Neuronal stem cell (in vitro differentiated cells): Measurements from ENCODE around the gene CC2D1A.

Experiments used
- DNase-seq: peaks from one replicate; pipeline ENCODE4 v3.0.0-alpha.2; 2013; ENCODE audit warnings: low spot score
- H2AFZ ChIP-seq: one replicate; pipeline ENCODE4 v1.6.1; 2013; ENCODE audit warnings: mild to moderate bottlenecking, low read length, inconsistent platforms
- H2AK5ac ChIP-seq: 2 replicates; pipeline ENCODE4 v1.6.1; 2013; ENCODE audit warnings: low read depth, mild to moderate bottlenecking, inconsistent platforms, low read length, moderate library complexity, mixed read lengths
- H2BK120ac ChIP-seq: 2 replicates; pipeline ENCODE4 v1.6.1; 2013; ENCODE audit warnings: low read depth, mild to moderate bottlenecking, inconsistent platforms, low read length, moderate library complexity, mixed read lengths
- H2BK12ac ChIP-seq: one replicate; pipeline ENCODE4 v1.6.1; 2013; ENCODE audit warnings: low read length, inconsistent platforms
- H2BK15ac ChIP-seq: 2 replicates; pipeline ENCODE4 v1.6.1; 2013; ENCODE audit warnings: mild to moderate bottlenecking, low read length, inconsistent platforms, mixed read lengths
- H2BK5ac ChIP-seq: one replicate; pipeline ENCODE4 v1.6.1; 2013; ENCODE audit warnings: inconsistent platforms, mild to moderate bottlenecking, low read length, moderate library complexity
- H3K14ac ChIP-seq: one replicate; pipeline ENCODE4 v1.6.1; 2013; ENCODE audit warnings: low read length, inconsistent platforms
- H3K18ac ChIP-seq: 2 replicates; pipeline ENCODE4 v1.6.1; 2013; ENCODE audit warnings: low read length, inconsistent platforms
- H3K23ac ChIP-seq: 2 replicates; pipeline ENCODE4 v1.6.1; 2013; ENCODE audit warnings: low read depth, mild to moderate bottlenecking, mixed read lengths, low read length, inconsistent platforms; ENCODE audit not compliant: poor library complexity
- H3K27ac ChIP-seq: replicated peaks from 3 replicates; pipeline ENCODE4 v1.5.1; 2013; ENCODE audit warnings: low read length, inconsistent platforms
- H3K27me3 ChIP-seq, 3 experiments: 2 replicates each; pipeline ENCODE4 v1.6.1; 2013; ENCODE audit warnings: low read length in 3 of 3, mild to moderate bottlenecking in 2 of 3, inconsistent platforms in 1 of 3, low read depth in 1 of 3, mixed read lengths in 1 of 3, moderate library complexity in 1 of 3; ENCODE audit not compliant: control insufficient read depth in 3 of 3, insufficient read depth in 3 of 3
- H3K36me3 ChIP-seq, 2 donors: replicated peaks in 1 of 2; 2 replicates each; pipeline ENCODE4 v1.6.1; 2013; ENCODE audit warnings: low read length in 2 of 2; ENCODE audit not compliant: control insufficient read depth in 2 of 2, insufficient read depth in 2 of 2
- H3K4ac ChIP-seq: 2 replicates; pipeline ENCODE4 v1.6.1; 2013; ENCODE audit warnings: inconsistent platforms, mild to moderate bottlenecking, low read length, moderate library complexity
- H3K4me1 ChIP-seq, 2 donors: 1 replicate in 1 of 2; 2 replicates in 1 of 2; pipeline ENCODE4 v1.6.1; 2013; ENCODE audit warnings: low read length in 2 of 2, low read depth in 1 of 2; ENCODE audit not compliant: control insufficient read depth in 2 of 2, insufficient read depth in 1 of 2
- H3K4me2 ChIP-seq: one replicate; pipeline ENCODE4 v1.6.1; 2013; ENCODE audit warnings: mild to moderate bottlenecking, low read length, inconsistent platforms; ENCODE audit not compliant: insufficient read depth, poor library complexity, severe bottlenecking
- H3K4me3 ChIP-seq, 2 donors: 2 replicates each; pipeline ENCODE4 v1.5.1; 2013; ENCODE audit warnings: low read length in 2 of 2, mild to moderate bottlenecking in 2 of 2, inconsistent platforms in 1 of 2, moderate library complexity in 1 of 2
- H3K79me1 ChIP-seq: one replicate; pipeline ENCODE4 v1.6.1; 2013; ENCODE audit warnings: low read depth, mild to moderate bottlenecking, inconsistent platforms, low read length, moderate library complexity
- H3K9ac ChIP-seq: one replicate; pipeline ENCODE4 v1.6.1; 2013; ENCODE audit warnings: mild to moderate bottlenecking, low read depth, low read length, inconsistent platforms; ENCODE audit not compliant: poor library complexity
- H3K9me3 ChIP-seq, 2 donors: replicated peaks in 1 of 2; 2 replicates each; pipeline versions ENCODE3 to v1.6.1; 2013; ENCODE audit warnings: low read length in 2 of 2, mild to moderate bottlenecking in 2 of 2, inconsistent platforms in 1 of 2, low read depth in 1 of 2, mixed read lengths in 1 of 2, moderate library complexity in 1 of 2; ENCODE audit not compliant: control insufficient read depth in 2 of 2, insufficient read depth in 1 of 2
- H4K8ac ChIP-seq: one replicate; pipeline ENCODE4 v1.6.1; 2013; ENCODE audit warnings: low read depth, mild to moderate bottlenecking, inconsistent platforms, low read length, moderate library complexity
- H4K91ac ChIP-seq: one replicate; pipeline ENCODE4 v1.6.1; 2013; ENCODE audit warnings: low read length, low read depth, mild to moderate bottlenecking, inconsistent platforms; ENCODE audit not compliant: poor library complexity
- WGBS, 2 donors: extraction: QIAGEN DNeasy Blood & Tissue Kit; methylation state at CpG; one replicate each; pipeline ENCODE4 v1.1.7; 2013; ENCODE audit warnings: missing lambda C conversion rate in 2 of 2, mixed read lengths in 1 of 2; ENCODE audit not compliant: insufficient read length in 2 of 2, insufficient replicate concordance in 1 of 2; ENCODE audit errors: extremely low coverage in 2 of 2; 5-methylcytosine and 5-hydroxymethylcytosine counted together

The CC2D1A gene

DNA sequence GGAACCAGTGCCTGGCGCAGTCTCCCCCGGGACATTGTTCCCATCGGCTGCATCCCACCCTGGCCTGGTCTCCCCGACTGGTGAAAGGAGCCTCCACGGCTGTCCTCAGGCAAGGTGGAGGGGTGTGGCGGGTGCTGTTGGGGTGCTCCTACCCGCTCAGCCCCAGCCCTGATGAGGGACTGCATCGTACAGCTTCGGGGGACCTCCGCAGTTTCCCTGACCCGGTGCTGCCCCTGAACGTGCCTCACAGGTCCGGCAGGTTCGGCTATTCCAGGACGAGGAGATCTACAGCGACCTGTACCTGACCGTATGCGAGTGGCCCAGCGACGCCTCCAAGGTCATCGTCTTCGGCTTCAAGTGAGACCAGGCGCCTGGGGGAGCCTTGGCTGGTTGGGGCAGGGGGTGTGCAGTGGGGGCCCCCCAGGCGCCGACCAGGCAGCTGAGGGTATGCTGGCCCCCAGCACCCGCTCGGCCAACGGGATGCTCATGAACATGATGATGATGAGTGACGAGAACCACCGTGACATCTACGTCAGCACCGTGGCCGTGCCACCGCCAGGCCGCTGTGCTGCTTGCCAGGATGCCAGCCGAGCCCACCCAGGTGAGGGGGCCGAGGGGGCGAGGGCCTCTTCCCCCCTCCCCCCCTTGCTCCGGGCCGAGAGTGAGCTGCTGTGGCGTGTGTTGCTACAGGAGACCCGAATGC is 49.8 kb downstream of the CC2D1A start:
- peak overlapping the region; percentile 5 for H2BK5ac ChIP-seq
- no peak overlapping the region for H3K4ac ChIP-seq
- no peak overlapping the region for H4K8ac ChIP-seq
- H3K4me3 ChIP-seq = no peak overlapping the region
- H3K18ac ChIP-seq = no peak overlapping the region
- no peak overlapping the region for H3K14ac ChIP-seq
- no peak overlapping the region for H3K27ac ChIP-seq
- peak overlapping the region; percentile 73 for H3K23ac ChIP-seq
- H3K9ac ChIP-seq = no peak overlapping the region
- no peak overlapping the region for H2AFZ ChIP-seq
- no peak overlapping the region for H2BK12ac ChIP-seq
- H2BK15ac ChIP-seq = no peak overlapping the region
- H2BK120ac ChIP-seq = no peak overlapping the region
- H3K4me2 ChIP-seq = no peak overlapping the region
- H3K27me3 ChIP-seq = no peaks in the 10 kb centered on the region
- peaks cover 4 to 9% of the 10 kb centered on the region in 2 donors for H3K4me1 ChIP-seq
- H3K36me3 ChIP-seq = peaks cover 50 to 71% of the 10 kb centered on the region in 2 donors
- WGBS, 2 donors = no CpG with 5 or more reads among the region's 42 CpGs
- no peak overlapping the region for H4K91ac ChIP-seq
- DNase-seq = no peak
- no peak overlapping the region for H2AK5ac ChIP-seq
- H3K9me3 ChIP-seq = no peaks in the 10 kb centered on the region
- H3K79me1 ChIP-seq = peaks cover 30% of the 10 kb centered on the region

DNA sequence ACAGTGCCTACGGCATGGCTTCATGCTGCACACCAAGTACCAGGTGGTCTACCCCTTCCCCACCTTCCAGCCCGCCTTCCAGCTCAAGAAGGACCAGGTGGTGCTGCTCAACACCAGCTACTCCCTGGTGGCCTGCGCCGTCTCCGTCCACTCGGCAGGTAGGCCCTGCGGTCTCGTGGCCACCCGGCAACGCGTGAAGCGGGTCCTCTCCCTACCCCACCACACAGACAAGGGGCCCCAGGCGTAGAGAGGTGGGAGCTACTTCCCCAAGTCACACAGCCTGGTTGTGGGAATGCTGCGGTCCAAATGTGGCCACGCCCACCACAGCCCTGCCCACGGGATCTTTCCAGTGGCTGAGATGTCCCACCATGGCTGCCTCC is 50.4 kb downstream of the CC2D1A start:
- H4K91ac ChIP-seq = no peak overlapping the region
- H3K18ac ChIP-seq = no peak overlapping the region
- peaks cover 53 to 75% of the 10 kb centered on the region in 2 donors for H3K36me3 ChIP-seq
- H3K23ac ChIP-seq = peak overlapping the region; percentile 73
- no peak overlapping the region for H3K4me3 ChIP-seq
- DNase-seq = no peak
- H3K9me3 ChIP-seq = no peaks in the 10 kb centered on the region
- H3K4me2 ChIP-seq = no peak overlapping the region
- H2AFZ ChIP-seq = no peak overlapping the region
- H2BK15ac ChIP-seq = no peak overlapping the region
- H3K27ac ChIP-seq = no peak overlapping the region
- H2BK120ac ChIP-seq = no peak overlapping the region
- no peak overlapping the region for H4K8ac ChIP-seq
- H3K27me3 ChIP-seq = no peaks in the 10 kb centered on the region
- H2BK5ac ChIP-seq = peak overlapping the region; percentile 5
- H3K9ac ChIP-seq = no peak overlapping the region
- H3K4ac ChIP-seq = no peak overlapping the region
- H2AK5ac ChIP-seq = no peak overlapping the region
- H3K14ac ChIP-seq = no peak overlapping the region
- peaks cover 4 to 9% of the 10 kb centered on the region in 2 donors for H3K4me1 ChIP-seq
- WGBS, 2 donors = no CpG with 5 or more reads among the region's 16 CpGs
- H2BK12ac ChIP-seq = no peak overlapping the region
- H3K79me1 ChIP-seq = peaks cover 30% of the 10 kb centered on the region

DNA sequence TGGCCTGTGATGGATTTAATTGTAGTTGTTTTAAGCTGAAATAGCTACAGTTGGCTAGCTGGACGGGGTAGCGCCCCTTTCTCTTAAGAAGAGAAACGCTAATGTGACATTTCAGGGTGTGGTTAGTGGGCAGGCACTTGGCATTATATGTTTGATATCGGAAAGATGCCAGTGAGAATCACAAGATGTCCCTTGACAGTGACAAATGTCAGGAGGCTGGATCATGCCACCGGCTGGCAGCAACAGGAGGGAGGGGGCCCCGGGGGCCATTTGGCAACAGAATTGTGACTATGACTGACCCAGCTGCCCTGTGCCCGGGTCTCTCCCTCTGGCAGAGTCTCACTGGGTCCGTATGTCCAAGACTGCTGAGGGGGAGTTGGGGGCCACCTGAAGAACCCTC is 51.0 kb downstream of the CC2D1A start:
- Histone ChIP-seq H3K23ac (no peak overlapping the region), H3K14ac (no peak overlapping the region), H3K4me2 (no peak overlapping the region), H4K91ac (no peak overlapping the region), H2AK5ac (no peak overlapping the region), H3K27ac (no peak overlapping the region), H3K36me3 (peaks cover 53 to 79% of the 10 kb centered on the region in 2 donors), H2BK12ac (no peak overlapping the region), H3K4me3 (no peak overlapping the region), H2BK5ac (no peak overlapping the region), H2AFZ (no peak overlapping the region), H2BK120ac (no peak overlapping the region), H4K8ac (no peak overlapping the region), H3K9ac (no peak overlapping the region), H2BK15ac (no peak overlapping the region), H3K18ac (no peak overlapping the region), H3K9me3 (no peaks in the 10 kb centered on the region), H3K79me1 (peaks cover 30% of the 10 kb centered on the region), H3K27me3 (no peaks in the 10 kb centered on the region), H3K4me1 (peaks cover 7 to 8% of the 10 kb centered on the region in 2 donors), H3K4ac (no peak overlapping the region)
- WGBS, 2 donors = no CpG with 5 or more reads among the region's 8 CpGs
- no peak for DNase-seq

DNA sequence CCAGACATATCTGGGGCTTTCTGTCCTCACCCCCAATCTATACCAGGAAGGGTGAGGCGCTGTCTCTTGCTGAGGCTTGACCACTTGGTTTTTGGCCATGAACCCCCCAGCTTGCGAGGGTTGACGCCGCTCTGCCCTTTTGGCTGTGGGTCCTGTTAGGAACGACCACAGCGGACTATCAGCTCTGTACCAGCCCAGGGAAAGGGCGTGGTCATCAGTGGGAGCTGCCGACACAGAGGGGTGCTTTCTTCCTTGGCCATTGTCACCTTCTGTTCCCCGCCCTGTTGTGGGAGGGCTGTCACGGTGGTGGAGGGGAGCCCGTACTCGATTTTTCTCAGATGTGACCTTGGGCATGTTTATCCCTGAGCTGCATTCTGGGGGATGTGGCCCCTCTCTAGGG is 52.0 kb downstream of the CC2D1A start:
- Histone ChIP-seq H2BK5ac (no peak overlapping the region), H2BK120ac (no peak overlapping the region), H3K4ac (no peak overlapping the region), H3K36me3 (peaks cover 53 to 79% of the 10 kb centered on the region in 2 donors), H3K18ac (peak overlapping the region; percentile 67), H2BK15ac (no peak overlapping the region), H3K9ac (peak overlapping the region; percentile 70), H3K27me3 (peaks cover 0 to 3% (median 0%) of the 10 kb centered on the region in 3 experiments), H3K79me1 (peaks cover 30% of the 10 kb centered on the region), H3K4me1 (peaks cover 6 to 12% of the 10 kb centered on the region in 2 donors), H3K14ac (no peak overlapping the region), H2AFZ (no peak overlapping the region), H2BK12ac (no peak overlapping the region), H3K27ac (no peak overlapping the region), H3K9me3 (no peaks in the 10 kb centered on the region), H3K4me3 (no peak overlapping the region), H3K23ac (no peak overlapping the region), H4K8ac (no peak overlapping the region), H2AK5ac (no peak overlapping the region), H3K4me2 (no peak overlapping the region), H4K91ac (no peak overlapping the region)
- WGBS, 2 donors = no CpG with 5 or more reads among the region's 12 CpGs
- no peak for DNase-seq
